HG02970 (cell line): ENCODE results near the gene DOK3.
A peak's percentile ranks its signal among the peaks of the same experiment; 100 is the strongest.
"Not testable (repeated sequence)": the region's sequence is repeated elsewhere in the genome, so short reads cannot be mapped to it uniquely, and the experiment has no call there.

Experiments used
- ATAC-seq: cut with Tn5 transposase; IDR thresholded peaks from one replicate; pipeline ENCODE4 v1.9.1; 2021; ENCODE audit warnings: mild to moderate bottlenecking, moderate library complexity, moderate number of reproducible peaks; ENCODE audit not compliant: unreplicated experiment, low FRiP score

Gene DOK3

GRCh38 chr5:177498013-177498787 lies 11.4 kb downstream of the DOK3 start:
- no peak for ATAC-seq

DNA sequence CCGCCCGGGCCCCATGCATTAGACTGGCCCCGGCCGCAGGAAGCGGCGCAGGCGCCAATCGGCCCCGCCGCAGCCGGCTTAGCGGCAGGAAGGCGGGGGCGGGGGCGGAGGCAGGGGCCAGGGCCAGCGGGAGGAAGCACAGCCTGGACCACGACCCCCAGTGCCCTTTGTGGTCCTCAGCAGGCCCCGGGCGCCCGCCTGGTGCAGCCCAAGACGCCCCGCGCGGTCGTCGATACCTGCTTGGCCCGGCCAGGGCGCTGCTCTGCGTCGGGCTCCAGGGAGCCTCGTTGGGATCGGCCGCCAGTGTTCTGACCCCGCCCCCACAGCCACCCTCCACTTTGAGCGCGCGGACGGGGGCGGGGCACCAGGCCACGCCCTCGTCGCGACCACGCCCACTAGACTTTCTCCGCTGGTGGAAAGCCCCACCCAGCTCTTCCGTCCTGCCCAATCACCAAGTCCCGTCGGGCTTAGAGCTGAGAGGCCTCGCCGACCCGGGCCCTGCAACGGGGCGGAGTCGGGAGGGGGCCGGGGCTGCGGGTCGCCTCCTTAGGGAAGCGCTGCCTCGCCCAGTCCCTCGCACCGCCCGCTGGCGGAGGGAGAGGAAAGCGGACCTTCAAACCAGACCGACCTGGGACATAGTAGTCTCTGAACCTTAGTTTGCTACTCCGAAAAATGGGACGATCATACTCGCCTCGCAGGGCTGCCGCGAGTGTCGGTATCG lies 12.2 kb downstream of the DOK3 start, which contains the start of gene PDLIM7:
Gene PDLIM7 (minus strand): TSS at position 313 of the 721 bp plus-strand sequence. CDS start 1,092 bp downstream, outside the sequence.
- ATAC-seq: peak; percentile 74

GRCh38 chr5:177496727-177497291 lies 12.8 kb downstream of the DOK3 start:
- ATAC-seq: no peak

- ATAC-seq: no peak
Measured at GRCh38 chr5:177496070-177496726, 13.4 kb downstream of the DOK3 start.

GRCh38 chr5:177495243-177496060 lies 14.2 kb downstream of the DOK3 start:
- ATAC-seq: no peak

DNA sequence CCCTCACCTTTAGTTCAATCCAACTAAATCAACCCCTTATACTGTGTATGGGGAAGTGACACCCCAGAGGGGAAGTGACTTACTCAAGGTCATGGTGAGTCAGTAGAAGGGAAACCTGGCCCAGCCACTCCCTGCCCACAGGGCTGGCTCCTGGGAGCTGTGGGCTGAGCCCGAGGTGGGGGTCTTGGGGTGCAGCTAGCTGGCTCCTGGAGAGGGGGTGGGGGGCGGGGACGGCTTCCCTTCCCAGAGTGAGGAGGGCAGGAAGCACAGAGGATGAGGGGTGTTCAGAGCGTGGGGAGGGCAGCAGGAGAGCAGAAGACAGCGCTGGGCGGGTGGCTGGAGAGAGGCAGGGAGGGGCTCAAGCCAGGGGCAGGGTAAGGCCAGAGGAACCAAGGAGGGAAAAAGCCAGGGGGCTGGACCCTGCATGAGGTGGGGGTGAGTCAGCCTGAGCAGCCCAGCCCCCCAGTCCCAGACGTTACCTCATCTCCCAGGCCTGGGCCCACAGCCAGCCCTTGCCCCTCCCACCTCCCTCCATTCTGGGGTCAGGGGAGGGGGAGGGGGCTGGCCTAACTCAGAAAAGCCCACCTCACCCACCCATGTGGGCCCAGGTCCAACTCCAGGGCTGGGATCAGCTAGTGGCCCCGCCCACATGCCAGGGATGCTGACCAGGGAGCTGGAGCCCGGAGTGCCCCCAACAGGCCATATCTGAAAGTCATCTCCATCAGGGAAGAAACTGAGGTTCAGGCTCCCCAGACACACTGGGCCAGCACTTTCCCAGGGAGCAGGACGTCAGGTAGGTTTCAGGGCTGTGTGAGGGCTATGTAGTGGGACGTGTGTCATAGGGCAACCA lies 15.1 kb downstream of the DOK3 start:
- ATAC-seq: no peak

- no peak for ATAC-seq
Measured at GRCh38 chr5:177493795-177494345, 15.8 kb downstream of the DOK3 start.

- no peak for ATAC-seq
Measured at GRCh38 chr5:177492841-177493240, 16.8 kb downstream of the DOK3 start.

- ATAC-seq: no peak
Measured at GRCh38 chr5:177491983-177492746, 17.5 kb downstream of the DOK3 start.

DNA sequence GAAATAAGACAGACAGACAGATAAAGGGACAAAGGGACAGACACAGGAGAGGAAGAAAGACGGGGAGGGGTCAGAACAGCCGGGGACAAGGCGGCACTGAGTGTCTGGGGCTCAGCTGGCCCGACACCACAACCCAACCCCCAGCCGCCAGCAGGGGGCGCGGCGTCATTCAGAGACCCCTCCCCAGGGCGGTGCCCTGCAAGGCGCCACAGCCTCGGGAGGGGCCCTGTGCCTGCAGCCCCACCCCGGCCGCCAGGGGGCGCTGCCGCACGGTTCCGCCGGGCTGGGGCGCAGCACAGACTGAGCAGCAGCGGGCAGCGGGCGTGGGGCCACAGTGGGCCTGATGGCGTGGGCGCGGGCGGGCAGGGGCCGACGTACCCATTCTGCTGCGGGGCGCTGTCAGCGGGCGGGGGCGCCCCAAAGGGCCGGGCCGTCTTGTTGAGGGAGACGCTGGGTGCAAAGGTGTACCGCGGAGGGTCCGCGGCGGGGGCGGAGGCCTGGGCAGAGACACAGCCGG lies 18.1 kb downstream of the DOK3 start:
- no peak for ATAC-seq

- ATAC-seq: no peak
Measured at GRCh38 chr5:177490992-177491391, 18.6 kb downstream of the DOK3 start.

GRCh38 chr5:177490311-177490991 lies 19.2 kb downstream of the DOK3 start:
- no peak for ATAC-seq

DNA sequence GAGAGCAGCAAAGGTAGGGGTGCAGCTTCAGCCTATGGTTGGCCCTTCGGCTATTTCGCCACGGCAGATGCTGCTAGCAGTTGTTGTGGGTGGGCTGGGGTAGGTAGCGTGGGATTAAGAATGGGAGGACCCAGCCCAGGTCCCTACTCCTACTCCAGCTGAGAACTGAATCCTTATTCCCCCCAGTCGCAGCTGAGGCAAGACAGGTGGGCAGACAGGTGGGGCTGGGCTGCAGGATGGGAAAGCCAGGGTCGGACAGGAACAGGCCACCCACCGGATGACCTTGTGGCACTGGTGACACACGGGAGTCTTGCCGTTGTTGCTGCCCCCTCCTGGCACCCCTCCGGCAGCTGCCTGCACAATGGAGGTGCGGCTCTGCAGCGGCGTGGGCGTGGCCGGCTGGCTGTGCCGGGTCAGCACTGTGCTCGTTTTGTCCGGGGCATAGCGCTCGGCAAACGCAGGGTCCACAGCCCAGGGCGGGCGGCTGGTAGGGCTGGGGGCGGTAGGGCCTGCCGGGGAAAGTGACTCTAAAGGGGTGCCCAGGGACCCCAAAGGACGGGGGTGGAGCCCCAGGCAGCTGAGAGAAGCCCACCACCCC lies 20.4 kb downstream of the DOK3 start:
- no peak for ATAC-seq

- ATAC-seq: no peak
Measured at GRCh38 chr5:177487975-177488374, 21.7 kb downstream of the DOK3 start.

GRCh38 chr5:177487144-177487543 lies 22.5 kb downstream of the DOK3 start:
- no peak for ATAC-seq

DNA sequence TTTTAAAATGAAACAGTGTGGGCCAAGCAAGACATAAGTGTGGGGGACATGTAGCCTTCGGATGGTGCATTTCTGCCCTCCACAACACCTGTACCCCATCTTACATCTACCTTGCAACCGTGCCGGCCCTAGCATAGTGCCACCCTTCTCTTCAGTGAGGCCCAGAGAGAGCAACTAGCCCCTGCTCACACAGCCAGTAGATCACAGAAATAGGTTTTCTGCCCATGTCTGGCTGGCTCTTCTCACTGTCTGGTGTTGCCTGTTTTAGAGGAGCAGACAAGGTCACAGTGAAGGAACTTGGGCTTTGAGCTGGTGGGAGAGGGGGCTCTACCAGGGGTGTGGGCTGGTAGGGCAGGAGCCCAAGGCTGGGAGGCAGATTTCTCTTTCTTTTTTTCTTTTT lies 23.4 kb downstream of the DOK3 start:
- no peak for ATAC-seq

DNA sequence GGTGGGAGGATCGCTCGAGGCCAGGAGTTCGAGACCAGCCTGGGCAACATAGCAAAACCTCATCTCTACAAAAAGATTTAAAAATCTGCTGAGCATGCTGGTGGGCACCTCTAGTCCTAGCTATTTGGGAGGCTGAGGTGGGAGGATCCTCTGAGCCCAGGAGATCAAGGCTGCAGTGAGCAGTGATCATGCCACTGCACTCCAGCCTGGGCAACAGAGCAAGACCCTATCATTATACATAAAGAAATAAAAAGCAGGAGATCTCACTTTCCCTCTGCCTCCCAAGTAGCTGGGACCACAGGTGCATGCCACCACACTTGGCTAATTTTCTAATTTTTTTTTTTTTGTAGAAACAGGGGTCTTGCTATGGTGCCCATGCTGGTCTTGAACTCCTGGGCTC lies 23.9 kb downstream of the DOK3 start:
- not testable (repeated sequence) for ATAC-seq
